ENCODE measurements around the gene ANKRD34C. TPM values are rescaled to one million over a fixed set of nuclear protein-coding genes. Genes with fewer than 3 reads are reported as not detected.

Gene ANKRD34C
- total RNA-seq, 1 donor from 2014 or later = not detected

- no peaks in the 10 kb centered on the region for H3K4me1 Mint-ChIP-seq (ENCODE audit: low read depth)
- no peaks in the 10 kb centered on the region for H3K36me3 Mint-ChIP-seq (ENCODE audit: insufficient read depth)
- H3K9me3 Mint-ChIP-seq (ENCODE audit: low read depth) = peaks cover 3% of the 10 kb centered on the region
- TF ChIP-seq CTCF (IDR thresholded peaks at IDR 0.05; ENCODE audit: unreplicated experiment) = no peak
- no peak overlapping the region for H3K4me3 Mint-ChIP-seq (ENCODE audit: low read depth)
- H3K27ac Mint-ChIP-seq = no peak overlapping the region
- peaks cover 97% of the 10 kb centered on the region for H3K27me3 Mint-ChIP-seq
- DNase-seq (ENCODE audit: low spot score, unreplicated experiment) = peak; percentile 75
Measured at GRCh38 chr15:79283252-79284048, 928 bp downstream of the ANKRD34C start.

- H3K27me3 Mint-ChIP-seq = peaks cover 79% of the 10 kb centered on the region
- H3K4me3 Mint-ChIP-seq (ENCODE audit: low read depth) = no peak overlapping the region
- H3K36me3 Mint-ChIP-seq (ENCODE audit: insufficient read depth) = no peaks in the 10 kb centered on the region
- TF ChIP-seq CTCF (IDR thresholded peaks at IDR 0.05; ENCODE audit: unreplicated experiment) = no peak
- no peaks in the 10 kb centered on the region for H3K4me1 Mint-ChIP-seq (ENCODE audit: low read depth)
- H3K9me3 Mint-ChIP-seq (ENCODE audit: low read depth) = no peaks in the 10 kb centered on the region
- DNase-seq (ENCODE audit: low spot score, unreplicated experiment) = no peak
- no peak overlapping the region for H3K27ac Mint-ChIP-seq
Measured at GRCh38 chr15:79290642-79291275, 8.2 kb downstream of the ANKRD34C start.

- no peak for TF ChIP-seq CTCF (IDR thresholded peaks at IDR 0.05; ENCODE audit: unreplicated experiment)
- Mint-ChIP-seq H3K9me3 (ENCODE audit: low read depth) (no peaks in the 10 kb centered on the region), H3K27me3 (peaks cover 71% of the 10 kb centered on the region), H3K4me3 (ENCODE audit: low read depth) (no peak overlapping the region), H3K36me3 (ENCODE audit: insufficient read depth) (no peaks in the 10 kb centered on the region), H3K4me1 (ENCODE audit: low read depth) (no peaks in the 10 kb centered on the region), H3K27ac (no peak overlapping the region)
- DNase-seq (ENCODE audit: low spot score, unreplicated experiment) = no peak
Measured at GRCh38 chr15:79292011-79292410, 9.5 kb downstream of the ANKRD34C start.

GRCh38 chr15:79294075-79294474 lies 11.6 kb downstream of the ANKRD34C start:
- no peaks in the 10 kb centered on the region for H3K4me1 Mint-ChIP-seq (ENCODE audit: low read depth)
- H3K27ac Mint-ChIP-seq = no peak overlapping the region
- H3K9me3 Mint-ChIP-seq (ENCODE audit: low read depth) = no peaks in the 10 kb centered on the region
- no peaks in the 10 kb centered on the region for H3K36me3 Mint-ChIP-seq (ENCODE audit: insufficient read depth)
- TF ChIP-seq CTCF (IDR thresholded peaks at IDR 0.05; ENCODE audit: unreplicated experiment) = no peak
- DNase-seq (ENCODE audit: low spot score, unreplicated experiment) = no peak
- H3K27me3 Mint-ChIP-seq = peaks cover 70% of the 10 kb centered on the region
- no peak overlapping the region for H3K4me3 Mint-ChIP-seq (ENCODE audit: low read depth)

GRCh38 chr15:79296583-79296982 lies 14.1 kb downstream of the ANKRD34C start:
- Mint-ChIP-seq H3K9me3 (ENCODE audit: low read depth) (no peaks in the 10 kb centered on the region), H3K27me3 (peaks cover 73% of the 10 kb centered on the region), H3K4me1 (ENCODE audit: low read depth) (no peaks in the 10 kb centered on the region), H3K36me3 (ENCODE audit: insufficient read depth) (no peaks in the 10 kb centered on the region), H3K27ac (no peak overlapping the region), H3K4me3 (ENCODE audit: low read depth) (no peak overlapping the region)
- peak; percentile 21 for TF ChIP-seq CTCF (IDR thresholded peaks at IDR 0.05; ENCODE audit: unreplicated experiment)
- DNase-seq (ENCODE audit: low spot score, unreplicated experiment) = no peak

All from progenitor cell of endocrine pancreas (in vitro differentiated cells).